Body of pancreas (tissue), 4 donors: ENCODE data around the gene ARHGDIG.

ENCODE experiments used
- POLR2A ChIP-seq, 3 donors: fragments of 450-650 bp; IDR thresholded peaks; one replicate each; pipeline ENCODE4 v1.6.1; 2016; ENCODE audit warnings: antibody characterized with exemption in 3 of 3, mild to moderate bottlenecking in 2 of 3
- TF ChIP-seq, protein P1 (sequence below), 7 experiments: fragments of 450-650 bp in 4 of 7; fragments of 200-600 bp in 3 of 7; sonication (generic) in 3 of 7; IDR thresholded peaks; one replicate each; pipeline ENCODE4 v1.5.1; 2016 to 2019; ENCODE audit warnings: antibody characterized with exemption in 7 of 7

DNA sequence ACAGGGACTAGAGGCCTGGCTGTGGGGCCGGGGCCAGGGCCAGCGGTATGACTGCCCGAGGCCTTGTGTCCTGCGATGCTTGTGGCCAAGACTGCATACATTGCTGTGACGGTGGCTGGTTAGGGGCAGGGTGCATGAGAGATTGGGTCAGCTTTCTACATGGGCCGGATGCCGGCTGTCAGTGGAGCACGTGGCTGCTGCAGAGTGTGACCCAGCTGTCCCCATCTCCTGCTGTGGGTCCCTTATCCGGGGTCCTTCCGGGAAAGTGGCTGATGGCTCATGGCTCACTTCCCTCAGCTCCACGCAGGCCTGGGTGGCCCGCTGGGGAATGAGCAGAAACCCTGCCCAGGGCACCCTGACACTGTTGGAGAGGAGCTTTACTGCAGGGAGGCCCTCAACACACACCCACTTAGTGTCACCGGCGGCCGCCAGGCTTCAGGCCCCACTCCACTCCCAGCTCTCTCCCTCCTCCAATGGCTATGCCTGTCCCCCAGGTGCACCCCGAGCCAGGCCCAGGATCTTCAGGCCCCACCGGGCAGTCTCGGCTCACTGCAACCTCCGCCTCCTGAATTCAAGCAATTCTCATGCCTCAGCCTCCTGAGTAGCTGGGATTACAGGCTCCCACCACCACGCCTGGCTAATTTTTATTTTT is 3.8 kb upstream of the ARHGDIG start:
- TF ChIP-seq, protein P1, sequence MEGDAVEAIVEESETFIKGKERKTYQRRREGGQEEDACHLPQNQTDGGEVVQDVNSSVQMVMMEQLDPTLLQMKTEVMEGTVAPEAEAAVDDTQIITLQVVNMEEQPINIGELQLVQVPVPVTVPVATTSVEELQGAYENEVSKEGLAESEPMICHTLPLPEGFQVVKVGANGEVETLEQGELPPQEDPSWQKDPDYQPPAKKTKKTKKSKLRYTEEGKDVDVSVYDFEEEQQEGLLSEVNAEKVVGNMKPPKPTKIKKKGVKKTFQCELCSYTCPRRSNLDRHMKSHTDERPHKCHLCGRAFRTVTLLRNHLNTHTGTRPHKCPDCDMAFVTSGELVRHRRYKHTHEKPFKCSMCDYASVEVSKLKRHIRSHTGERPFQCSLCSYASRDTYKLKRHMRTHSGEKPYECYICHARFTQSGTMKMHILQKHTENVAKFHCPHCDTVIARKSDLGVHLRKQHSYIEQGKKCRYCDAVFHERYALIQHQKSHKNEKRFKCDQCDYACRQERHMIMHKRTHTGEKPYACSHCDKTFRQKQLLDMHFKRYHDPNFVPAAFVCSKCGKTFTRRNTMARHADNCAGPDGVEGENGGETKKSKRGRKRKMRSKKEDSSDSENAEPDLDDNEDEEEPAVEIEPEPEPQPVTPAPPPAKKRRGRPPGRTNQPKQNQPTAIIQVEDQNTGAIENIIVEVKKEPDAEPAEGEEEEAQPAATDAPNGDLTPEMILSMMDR (IDR thresholded peaks at IDR 0.05): no peak
- no peak for TF ChIP-seq POLR2A (IDR thresholded peaks at IDR 0.05)
